ENCODE measurements around the gene STAB1. TPM values are rescaled to one million over a fixed set of nuclear protein-coding genes. Genes with fewer than 3 reads are reported as not detected.

Gene STAB1
- total and polyA plus RNA-seq, 2 of the 13 experiments (the other 11 are each of a cell fraction or from before 2014, with no cell fraction given): 0.09 to 0.34 TPM

- TF ChIP-seq FOXM1 (CRISPR knock-in tag; IDR thresholded peaks at IDR 0.05) (no peak), DNMT3B (CRISPR knock-in tag; conservative IDR thresholded peaks at IDR 0.05) (no peak), YEATS4 (CRISPR knock-in tag; IDR thresholded peaks at IDR 0.05; ENCODE audit: borderline replicate concordance) (peak; percentile 60; the same call in 1 of the 2 replicates), IRF2 (CRISPR knock-in tag; IDR thresholded peaks at IDR 0.05) (no peak), ZNF20 (CRISPR knock-in tag; IDR thresholded peaks at IDR 0.05) (no peak), REL (CRISPR knock-in tag; conservative IDR thresholded peaks at IDR 0.05) (no peak), THAP7 (CRISPR knock-in tag; IDR thresholded peaks at IDR 0.05) (0 out of 2 replicates have a peak, but pooled peaks have one; percentile 35), EHMT2 (IDR thresholded peaks at IDR 0.05; ENCODE audit: borderline replicate concordance, low read depth, low read length) (no peak), MEIS1 (CRISPR knock-in tag; IDR thresholded peaks at IDR 0.05; ENCODE audit: borderline replicate concordance) (peak; percentile 87; the same call in 1 of the 2 replicates), ZNF326 (CRISPR knock-in tag; IDR thresholded peaks at IDR 0.05; ENCODE audit: borderline replicate concordance) (no peak), ZBTB49 (CRISPR knock-in tag; IDR thresholded peaks at IDR 0.05; ENCODE audit: borderline replicate concordance) (no peak), SRF (IDR thresholded peaks at IDR 0.05; ENCODE audit: low read depth, low read length) (no peak), BATF2 (CRISPR knock-in tag; IDR thresholded peaks at IDR 0.05) (no peak), ATRX (CRISPR knock-in tag; IDR thresholded peaks at IDR 0.05; ENCODE audit: borderline replicate concordance) (no peak), ZBTB1 (CRISPR knock-in tag; IDR thresholded peaks at IDR 0.05; ENCODE audit: borderline replicate concordance) (no peak)
- TF ChIP-seq, protein P1, sequence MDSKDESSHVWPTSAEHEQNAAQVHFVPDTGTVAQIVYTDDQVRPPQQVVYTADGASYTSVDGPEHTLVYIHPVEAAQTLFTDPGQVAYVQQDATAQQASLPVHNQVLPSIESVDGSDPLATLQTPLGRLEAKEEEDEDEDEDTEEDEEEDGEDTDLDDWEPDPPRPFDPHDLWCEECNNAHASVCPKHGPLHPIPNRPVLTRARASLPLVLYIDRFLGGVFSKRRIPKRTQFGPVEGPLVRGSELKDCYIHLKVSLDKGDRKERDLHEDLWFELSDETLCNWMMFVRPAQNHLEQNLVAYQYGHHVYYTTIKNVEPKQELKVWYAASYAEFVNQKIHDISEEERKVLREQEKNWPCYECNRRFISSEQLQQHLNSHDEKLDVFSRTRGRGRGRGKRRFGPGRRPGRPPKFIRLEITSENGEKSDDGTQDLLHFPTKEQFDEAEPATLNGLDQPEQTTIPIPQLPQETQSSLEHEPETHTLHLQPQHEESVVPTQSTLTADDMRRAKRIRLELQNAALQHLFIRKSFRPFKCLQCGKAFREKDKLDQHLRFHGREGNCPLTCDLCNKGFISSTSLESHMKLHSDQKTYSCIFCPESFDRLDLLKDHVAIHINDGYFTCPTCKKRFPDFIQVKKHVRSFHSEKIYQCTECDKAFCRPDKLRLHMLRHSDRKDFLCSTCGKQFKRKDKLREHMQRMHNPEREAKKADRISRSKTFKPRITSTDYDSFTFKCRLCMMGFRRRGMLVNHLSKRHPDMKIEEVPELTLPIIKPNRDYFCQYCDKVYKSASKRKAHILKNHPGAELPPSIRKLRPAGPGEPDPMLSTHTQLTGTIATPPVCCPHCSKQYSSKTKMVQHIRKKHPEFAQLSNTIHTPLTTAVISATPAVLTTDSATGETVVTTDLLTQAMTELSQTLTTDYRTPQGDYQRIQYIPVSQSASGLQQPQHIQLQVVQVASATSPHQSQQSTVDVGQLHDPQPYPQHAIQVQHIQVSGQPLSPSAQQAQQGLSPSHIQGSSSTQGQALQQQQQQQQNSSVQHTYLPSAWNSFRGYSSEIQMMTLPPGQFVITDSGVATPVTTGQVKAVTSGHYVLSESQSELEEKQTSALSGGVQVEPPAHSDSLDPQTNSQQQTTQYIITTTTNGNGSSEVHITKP (CRISPR knock-in tag; IDR thresholded peaks at IDR 0.05; ENCODE audit: low read depth): no peak
- TF ChIP-seq, protein P2, sequence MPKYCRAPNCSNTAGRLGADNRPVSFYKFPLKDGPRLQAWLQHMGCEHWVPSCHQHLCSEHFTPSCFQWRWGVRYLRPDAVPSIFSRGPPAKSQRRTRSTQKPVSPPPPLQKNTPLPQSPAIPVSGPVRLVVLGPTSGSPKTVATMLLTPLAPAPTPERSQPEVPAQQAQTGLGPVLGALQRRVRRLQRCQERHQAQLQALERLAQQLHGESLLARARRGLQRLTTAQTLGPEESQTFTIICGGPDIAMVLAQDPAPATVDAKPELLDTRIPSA (CRISPR knock-in tag; IDR thresholded peaks at IDR 0.05; ENCODE audit: borderline replicate concordance): 0 out of 2 replicates have a peak, but pooled peaks have one; percentile 61
- TF ChIP-seq, protein P3, sequence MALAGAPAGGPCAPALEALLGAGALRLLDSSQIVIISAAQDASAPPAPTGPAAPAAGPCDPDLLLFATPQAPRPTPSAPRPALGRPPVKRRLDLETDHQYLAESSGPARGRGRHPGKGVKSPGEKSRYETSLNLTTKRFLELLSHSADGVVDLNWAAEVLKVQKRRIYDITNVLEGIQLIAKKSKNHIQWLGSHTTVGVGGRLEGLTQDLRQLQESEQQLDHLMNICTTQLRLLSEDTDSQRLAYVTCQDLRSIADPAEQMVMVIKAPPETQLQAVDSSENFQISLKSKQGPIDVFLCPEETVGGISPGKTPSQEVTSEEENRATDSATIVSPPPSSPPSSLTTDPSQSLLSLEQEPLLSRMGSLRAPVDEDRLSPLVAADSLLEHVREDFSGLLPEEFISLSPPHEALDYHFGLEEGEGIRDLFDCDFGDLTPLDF (CRISPR knock-in tag; IDR thresholded peaks at IDR 0.05): no peak
Measured at GRCh38 chr3:52455283-52456168, 39.6 kb upstream of the STAB1 start, which contains the start of gene NISCH (continued).

All from HepG2 (cell line).